Nephron progenitor cell (in vitro differentiated cells): ENCODE results near the gene CSF3R.

Experiments
- DNase-seq: peaks from one replicate; pipeline ENCODE4 v3.0.0; 2021
- H3K27ac Mint-ChIP-seq: 2 replicates; pipeline ENCODE4 v1.8.0; 2021; ENCODE audit warnings: mild to moderate bottlenecking, moderate library complexity, mixed read lengths
- H3K27me3 Mint-ChIP-seq: 2 replicates; pipeline ENCODE4 v1.8.0; 2021; ENCODE audit warnings: mild to moderate bottlenecking, low read depth, mixed read lengths; ENCODE audit not compliant: poor library complexity
- H3K36me3 Mint-ChIP-seq: 2 replicates; pipeline ENCODE4 v1.8.0; 2021; ENCODE audit warnings: low read depth, mixed read lengths
- H3K4me1 Mint-ChIP-seq: 2 replicates; pipeline ENCODE4 v1.8.0; 2021; ENCODE audit warnings: mixed read lengths
- H3K4me3 Mint-ChIP-seq: 2 replicates; pipeline ENCODE4 v1.8.0; 2021; ENCODE audit warnings: mild to moderate bottlenecking, moderate library complexity, mixed read lengths
- H3K9me3 Mint-ChIP-seq: 2 replicates; pipeline ENCODE4 v1.8.0; 2021; ENCODE audit warnings: mild to moderate bottlenecking, moderate library complexity, mixed read lengths
- TF ChIP-seq, protein P1 (sequence below): fragments of 200-600 bp; sonication (generic); IDR thresholded peaks from 2 replicates; pipeline ENCODE4 v1.5.0; 2021; ENCODE audit warnings: antibody characterized with exemption

The CSF3R gene

DNA sequence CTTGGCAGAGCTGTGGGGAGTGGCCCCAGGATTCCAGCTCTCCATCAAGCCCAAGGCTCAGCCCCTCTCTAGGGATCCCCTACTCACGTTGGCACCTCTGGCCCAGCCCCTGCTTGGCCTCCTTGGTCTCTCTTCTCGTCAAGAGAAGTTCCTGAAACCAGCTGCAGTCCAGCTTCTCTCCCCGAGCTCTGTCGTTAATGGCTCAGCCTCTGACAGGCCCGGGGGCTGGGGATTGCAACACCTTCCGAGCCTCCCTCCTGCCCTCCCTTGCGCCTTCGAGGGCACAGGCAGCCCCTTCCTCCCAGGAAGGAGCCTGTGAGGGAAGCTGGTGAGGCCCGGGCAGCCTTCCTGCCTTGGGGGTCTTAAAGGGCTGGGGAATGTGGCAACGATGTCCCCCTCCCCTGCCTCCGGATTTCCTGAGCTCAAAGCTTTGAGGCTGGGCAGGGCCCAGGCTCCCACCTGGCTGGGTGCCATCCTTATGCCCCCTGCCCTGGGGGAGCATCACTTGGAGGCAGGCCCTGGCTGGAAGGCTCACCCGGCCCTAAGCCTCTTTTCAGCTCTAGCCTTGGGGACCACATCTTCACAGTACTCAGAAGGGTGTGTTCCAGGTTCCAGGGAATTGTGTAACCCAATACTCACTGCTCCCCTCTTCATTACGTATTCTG is at the start of gene CSF3R:
TSS of gene CSF3R (minus strand) at position 190 of the 665 bp plus-strand sequence. CDS start 3,417 bp downstream, outside the sequence.
- Mint-ChIP-seq H3K27ac (peak within 1 kb of the TSS; percentile 77), H3K4me3 (peak within 1 kb of the TSS; percentile 56), H3K36me3 (no peaks in the 10 kb centered on the region), H3K9me3 (peaks cover 4% of the 10 kb centered on the region), H3K4me1 (peaks cover 65% of the 10 kb centered on the region), H3K27me3 (peaks cover 19% of the 10 kb centered on the region)
- TF ChIP-seq, protein P1, sequence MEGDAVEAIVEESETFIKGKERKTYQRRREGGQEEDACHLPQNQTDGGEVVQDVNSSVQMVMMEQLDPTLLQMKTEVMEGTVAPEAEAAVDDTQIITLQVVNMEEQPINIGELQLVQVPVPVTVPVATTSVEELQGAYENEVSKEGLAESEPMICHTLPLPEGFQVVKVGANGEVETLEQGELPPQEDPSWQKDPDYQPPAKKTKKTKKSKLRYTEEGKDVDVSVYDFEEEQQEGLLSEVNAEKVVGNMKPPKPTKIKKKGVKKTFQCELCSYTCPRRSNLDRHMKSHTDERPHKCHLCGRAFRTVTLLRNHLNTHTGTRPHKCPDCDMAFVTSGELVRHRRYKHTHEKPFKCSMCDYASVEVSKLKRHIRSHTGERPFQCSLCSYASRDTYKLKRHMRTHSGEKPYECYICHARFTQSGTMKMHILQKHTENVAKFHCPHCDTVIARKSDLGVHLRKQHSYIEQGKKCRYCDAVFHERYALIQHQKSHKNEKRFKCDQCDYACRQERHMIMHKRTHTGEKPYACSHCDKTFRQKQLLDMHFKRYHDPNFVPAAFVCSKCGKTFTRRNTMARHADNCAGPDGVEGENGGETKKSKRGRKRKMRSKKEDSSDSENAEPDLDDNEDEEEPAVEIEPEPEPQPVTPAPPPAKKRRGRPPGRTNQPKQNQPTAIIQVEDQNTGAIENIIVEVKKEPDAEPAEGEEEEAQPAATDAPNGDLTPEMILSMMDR, result no peak
- no peak for DNase-seq

GRCh38 chr1:36531833-36532232 is 49.1 kb upstream of the CSF3R start:
- Mint-ChIP-seq H3K4me1 (no peaks in the 10 kb centered on the region), H3K36me3 (no peaks in the 10 kb centered on the region), H3K9me3 (peaks cover 14% of the 10 kb centered on the region), H3K27me3 (peaks cover 18% of the 10 kb centered on the region), H3K27ac (no peak overlapping the region), H3K4me3 (no peak overlapping the region)
- TF ChIP-seq, protein P1, result no peak
- DNase-seq, result no peak

DNA sequence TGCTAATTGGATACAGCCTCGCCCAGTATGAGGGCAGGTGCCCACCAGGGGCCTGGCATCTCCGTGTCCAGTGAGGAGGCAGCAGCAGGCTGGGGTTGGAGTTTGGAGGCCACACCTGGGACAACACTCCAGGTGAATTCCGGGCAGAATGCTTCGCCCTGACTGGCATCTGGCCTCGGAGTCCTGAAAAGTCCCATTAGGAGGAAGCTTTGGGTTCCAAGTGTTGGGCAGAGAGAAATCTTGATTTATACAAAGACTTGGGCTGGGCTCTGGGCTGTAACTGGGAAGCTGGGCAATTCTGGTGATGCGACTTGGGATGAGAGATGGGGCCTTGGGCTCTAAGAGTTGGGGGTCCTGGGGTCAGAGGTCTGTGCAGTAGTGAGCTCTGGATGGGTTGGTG is 48.1 kb upstream of the CSF3R start:
- no peak for DNase-seq
- Mint-ChIP-seq H3K27ac (no peak overlapping the region), H3K9me3 (peaks cover 14% of the 10 kb centered on the region), H3K4me1 (no peaks in the 10 kb centered on the region), H3K36me3 (no peaks in the 10 kb centered on the region), H3K4me3 (no peak overlapping the region), H3K27me3 (peaks cover 12% of the 10 kb centered on the region)
- TF ChIP-seq, protein P1, result no peak

GRCh38 chr1:36530261-36530660 is 47.5 kb upstream of the CSF3R start:
- no peak overlapping the region for H3K27ac Mint-ChIP-seq
- H3K4me1 Mint-ChIP-seq, result no peaks in the 10 kb centered on the region
- DNase-seq, result no peak
- no peaks in the 10 kb centered on the region for H3K36me3 Mint-ChIP-seq
- TF ChIP-seq, protein P1, result no peak
- peaks cover 13% of the 10 kb centered on the region for H3K27me3 Mint-ChIP-seq
- no peak overlapping the region for H3K4me3 Mint-ChIP-seq
- peaks cover 14% of the 10 kb centered on the region for H3K9me3 Mint-ChIP-seq

- no peaks in the 10 kb centered on the region for H3K4me1 Mint-ChIP-seq
- peaks cover 13% of the 10 kb centered on the region for H3K27me3 Mint-ChIP-seq
- no peaks in the 10 kb centered on the region for H3K36me3 Mint-ChIP-seq
- no peak for DNase-seq
- H3K4me3 Mint-ChIP-seq, result no peak overlapping the region
- H3K27ac Mint-ChIP-seq, result no peak overlapping the region
- TF ChIP-seq, protein P1, result no peak
- H3K9me3 Mint-ChIP-seq, result peaks cover 14% of the 10 kb centered on the region
These were observed 47.1 kb upstream of the CSF3R start for GRCh38 chr1:36529769-36530260.
